GM12874 (cell line): ENCODE measurements around the gene MAP7D3.
"Not testable (repeated sequence)": the region's sequence is repeated elsewhere in the genome, so short reads cannot be mapped to it uniquely, and the experiment has no call there.

ENCODE experiments used
- CTCF ChIP-seq: IDR thresholded peaks from 2 replicates; pipeline ENCODE4 v1.5.1; 2011; ENCODE audit warnings: low read depth, mild to moderate bottlenecking, control low read depth, low read length, moderate library complexity; ENCODE audit not compliant: insufficient read depth

The MAP7D3 gene

GRCh38 chrX:136251041-136251991, at the start of gene MAP7D3:
Gene MAP7D3 (minus strand): TSS chrX:136251400. CDS start chrX:136251358, 42 bp downstream.
- no peak for TF ChIP-seq CTCF

- TF ChIP-seq CTCF = not testable (repeated sequence)
These were observed 49.5 kb upstream of the MAP7D3 start, which contains the start of gene ADGRG4 for GRCh38 chrX:136300721-136301120. Gene ADGRG4 (plus strand): TSS chrX:136300963. CDS start chrX:136308778, 7,815 bp downstream.

GRCh38 chrX:136295380-136295779, 44.2 kb upstream of the MAP7D3 start:
- no peak for TF ChIP-seq CTCF

- TF ChIP-seq CTCF = no peak
These were observed 41.5 kb upstream of the MAP7D3 start for GRCh38 chrX:136292656-136293055.

- no peak for TF ChIP-seq CTCF
These were observed 40.6 kb upstream of the MAP7D3 start for GRCh38 chrX:136291824-136292223.

GRCh38 chrX:136275553-136275952, 24.4 kb upstream of the MAP7D3 start:
- TF ChIP-seq CTCF = no peak

GRCh38 chrX:136273986-136274385, 22.8 kb upstream of the MAP7D3 start:
- no peak for TF ChIP-seq CTCF
